Body of pancreas (tissue), 4 donors: ENCODE results near the gene UBE2J1.

ENCODE experiments used
- CTCF ChIP-seq, 7 experiments: fragments of 450-650 bp in 4 of 7; fragments of 200-600 bp in 3 of 7; sonication (generic) in 3 of 7; IDR thresholded peaks; one replicate each; pipeline ENCODE4 v1.5.1; 2016 to 2019; ENCODE audit warnings: antibody characterized with exemption in 7 of 7
- POLR2A ChIP-seq, 3 donors: fragments of 450-650 bp; IDR thresholded peaks; one replicate each; pipeline ENCODE4 v1.6.1; 2016; ENCODE audit warnings: antibody characterized with exemption in 3 of 3, mild to moderate bottlenecking in 2 of 3

- no peak for TF ChIP-seq POLR2A (IDR thresholded peaks at IDR 0.05)
- no peak for TF ChIP-seq CTCF (IDR thresholded peaks at IDR 0.05)
Measured at GRCh38 chr6:89393659-89394058, 41.1 kb upstream of the UBE2J1 start.
